GM12878 (cell line): ENCODE measurements around the gene RAB3IL1. TPM values are rescaled to one million over a fixed set of nuclear protein-coding genes. Genes with fewer than 3 reads are reported as not detected.

ENCODE experiments used
- ATAC-seq: fragments of 200-7000 bp; cut with Tn5 transposase; 3 replicates; pipeline ENCODE4 v1.9.1; 2020; ENCODE audit warnings: mild to moderate bottlenecking, moderate library complexity
- BruUV-seq: library from RNA; stranded (reverse); fragments of 400-500 nt; replicated peaks from 2 replicates; lab custom pipeline; 2021; lab: Mats Ljungman, UMichigan
- CTCF ChIA-PET: fragments of 300-600 bp; sonication (Branson Sonifier 250); formaldehyde crosslinking; extraction: SDS; loops from one replicate; lab custom pipeline; 2021; ENCODE audit warnings: inconsistent platforms; lab: Yijun Ruan, JAX
- POLR2A ChIA-PET: fragments of 350-600 bp; formaldehyde crosslinking; extraction: SDS; loops from one replicate; lab custom pipeline; 2021; ENCODE audit warnings: inconsistent platforms; lab: Charles Lee
- RAD21 ChIA-PET: fragments of 300-600 bp; sonication (Branson Sonifier 250); formaldehyde crosslinking; loops from one replicate; lab custom pipeline; 2023; ENCODE audit warnings: antibody characterized with exemption; ENCODE audit not compliant: unreplicated experiment; lab: Charles Lee
- SMC1A ChIA-PET: fragments of 300-600 bp; sonication (Branson Sonifier 250); formaldehyde crosslinking; loops from one replicate; lab custom pipeline; 2023; ENCODE audit not compliant: unreplicated experiment, uncharacterized antibody; lab: Charles Lee
- DNase-seq: peaks from one replicate; pipeline ENCODE4 v3.0.0-alpha.2; 2011; ENCODE audit warnings: low read depth, low spot score
- FAIRE-seq: peaks from 3 replicates; lab custom pipeline; 2011; peaks lifted over from hg19 to GRCh38; lab: Jason Lieb, UNC
- H2AFZ ChIP-seq: 2 replicates; pipeline ENCODE4 v1.6.0; 2011; ENCODE audit warnings: low read depth, low read length, control low read depth; ENCODE audit not compliant: control insufficient read depth
- H3K27ac ChIP-seq: 2 replicates; pipeline ENCODE4 v1.5.1; 2011; ENCODE audit warnings: control low read depth; ENCODE audit not compliant: control insufficient read depth, insufficient read depth
- H3K27me3 ChIP-seq, 2 experiments: replicated peaks in 1 of 2; 2 replicates each; pipeline versions ENCODE4 v1.6.0 to v1.6.1; 2011; ENCODE audit warnings: low read length in 1 of 2; ENCODE audit not compliant: control insufficient read depth in 2 of 2, insufficient read depth in 2 of 2
- H3K36me3 ChIP-seq, 2 experiments: 2 replicates each; pipeline ENCODE4 v1.5.1; 2011; ENCODE audit warnings: low read length in 1 of 2; ENCODE audit not compliant: control insufficient read depth in 2 of 2, insufficient read depth in 2 of 2
- H3K4me1 ChIP-seq: 2 replicates; pipeline ENCODE4 v1.6.1; 2011; ENCODE audit warnings: mild to moderate bottlenecking, low read length, moderate library complexity, mixed read lengths; ENCODE audit not compliant: control insufficient read depth, insufficient read depth
- H3K4me2 ChIP-seq: 2 replicates; pipeline ENCODE4 v1.6.0; 2011; ENCODE audit warnings: control low read depth; ENCODE audit not compliant: control insufficient read depth, insufficient read depth
- H3K4me3 ChIP-seq: fragments of 200-600 bp; sonication (generic); 2 replicates; pipeline ENCODE4 v1.5.1; 2016
- H3K79me2 ChIP-seq: 2 replicates; pipeline ENCODE4 v1.6.0; 2011; ENCODE audit warnings: low read length; ENCODE audit not compliant: control insufficient read depth, insufficient read depth
- H3K9ac ChIP-seq: 2 replicates; pipeline ENCODE4 v1.8.0; 2011; ENCODE audit warnings: low read length, control low read depth, mixed read lengths; ENCODE audit not compliant: control insufficient read depth, insufficient read depth
- H3K9me3 ChIP-seq: replicated peaks from 3 replicates; pipeline ENCODE4 v1.5.1; 2011; ENCODE audit warnings: mild to moderate bottlenecking, low read length; ENCODE audit not compliant: control insufficient read depth, insufficient read depth
- H4K20me1 ChIP-seq: 2 replicates; pipeline ENCODE4 v1.6.0; 2011; ENCODE audit not compliant: control insufficient read depth, insufficient read depth
- POLR2A ChIP-seq: IDR thresholded peaks from 2 replicates; pipeline ENCODE4 v1.6.1; 2011; ENCODE audit warnings: low read depth, mild to moderate bottlenecking, low read length
- POU2F2 ChIP-seq: IDR thresholded peaks from 3 replicates; pipeline ENCODE4 v1.6.1; 2011; ENCODE audit warnings: low read depth, mild to moderate bottlenecking, low read length, borderline replicate concordance
- SIX5 ChIP-seq: IDR thresholded peaks from 2 replicates; pipeline ENCODE4 v1.6.1; 2011; ENCODE audit warnings: mild to moderate bottlenecking, low read depth, low read length, moderate library complexity; ENCODE audit not compliant: severe bottlenecking
- WGBS: methylation state at CpG from one replicate; pipeline ENCODE4 v1.1.6; 2016; ENCODE audit warnings: low lambda C conversion rate; ENCODE audit not compliant: insufficient replicate concordance, insufficient coverage; ENCODE audit errors: missing lambda C conversion rate; 5-methylcytosine and 5-hydroxymethylcytosine counted together
- in situ Hi-C: fragments of 300-500 bp; cut with MboI; formaldehyde crosslinking; loops from 9 replicates; pipeline ENCODE4 v1.14.3; 2018; ENCODE audit warnings: mixed read lengths
- intact Hi-C: fragments of 100-400 bp; cut with micrococcal nuclease; formaldehyde crosslinking; loops from one replicate; pipeline ENCODE4 v1.14.2; 2022; ENCODE audit not compliant: unreplicated experiment
- polyA plus RNA-seq, 11 experiments: library from polyadenylated mRNA; depleted of rRNA in 4 of 11; unstranded in 6 of 11; stranded (reverse) in 5 of 11; fragments of >200 nt; fragmentation: Nextera tagmentation in 4 of 11; fragmentation: Illumina TruSeq in 1 of 11; extraction: Ambion mirVana in 4 of 11; extraction: Trizol in 1 of 11; gene quantifications; 1 replicate in 1 of 11; 2 replicates in 10 of 11; pipeline versions ENCODE4 v1.2.1 to v1.2.3, GENCODE V29; 2011 to 2016; ENCODE audit warnings: inconsistent platforms in 2 of 11, missing spikeins in 2 of 11, low read depth in 1 of 11
- total RNA-seq, 4 experiments: library from RNA; depleted of rRNA in 3 of 4; stranded (reverse); fragments of >200 nt in 3 of 4; fragmentation: Illumina TruSeq in 1 of 4; extraction: Trizol in 1 of 4; gene quantifications; 2 replicates each; pipeline versions ENCODE4 v1.2.1 to v1.2.3, GENCODE V29; 2013 to 2021
- TF ChIP-seq, protein P1 (sequence below): fragments of 450-650 bp; formaldehyde crosslinking; IDR thresholded peaks from 2 replicates; pipeline ENCODE4 v1.5.0; 2022; ENCODE audit warnings: mild to moderate bottlenecking, missing genetic modification characterization

Gene RAB3IL1
- total and polyA plus RNA-seq, 10 of the 15 experiments (the other 5 are each of a cell fraction or from before 2014, with no cell fraction given), result 0.04 TPM; not detected in 9

DNA sequence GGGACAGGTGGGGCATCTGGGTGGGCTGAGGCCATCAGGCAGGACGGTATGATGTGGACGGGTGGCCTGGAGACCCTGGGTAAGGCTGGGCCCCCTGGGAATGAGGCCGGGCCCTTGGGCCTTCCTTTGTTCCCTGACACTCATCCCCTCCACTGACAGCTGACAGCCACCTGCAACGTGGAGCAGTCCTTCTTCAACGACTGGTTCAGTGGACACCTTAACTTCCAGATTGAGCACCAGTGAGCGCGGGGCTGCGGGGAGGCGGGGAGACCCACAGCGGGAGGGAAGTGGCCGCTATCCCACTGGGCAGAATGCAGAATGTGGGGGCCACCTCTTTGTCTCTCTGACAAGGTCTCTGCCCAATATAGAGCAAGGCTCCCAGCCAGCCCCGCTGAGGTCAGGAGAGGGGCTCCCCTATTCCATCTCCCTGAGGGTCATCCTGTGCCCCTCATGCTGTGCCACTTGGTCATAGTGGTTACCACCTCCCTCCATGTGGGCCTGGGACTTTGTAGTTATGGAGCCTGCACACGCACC lies 53.8 kb downstream of the RAB3IL1 start:
- intact Hi-C loops (no loop called here), in situ Hi-C loops (no loop called here)
- POLR2A ChIA-PET, result no interaction called here
- H2AFZ ChIP-seq, result no peak overlapping the region
- RAD21 ChIA-PET, result no interaction called here
- H3K79me2 ChIP-seq, result no peaks in the 10 kb centered on the region
- TF ChIP-seq POU2F2 (no peak), POLR2A (peak; percentile 13; the same call in 1 of the 2 replicates)
- H4K20me1 ChIP-seq, result no peaks in the 10 kb centered on the region
- SMC1A ChIA-PET, result no interaction called here
- no peaks in the 10 kb centered on the region for H3K4me1 ChIP-seq
- H3K4me3 ChIP-seq, result no peak overlapping the region
- WGBS, result 67% methylated on average over 13 of the region's 13 CpGs
- peaks cover 18 to 21% of the 10 kb centered on the region in 2 experiments for H3K36me3 ChIP-seq
- no peak overlapping the region for H3K27ac ChIP-seq
- CTCF ChIA-PET, result no interaction called here
- H3K27me3 ChIP-seq, result no peaks in the 10 kb centered on the region
- no peak overlapping the region for H3K9ac ChIP-seq
- H3K4me2 ChIP-seq, result no peak overlapping the region
- no TSS peak for BruUV-seq
- no peak for FAIRE-seq
- H3K9me3 ChIP-seq, result no peaks in the 10 kb centered on the region
- ATAC-seq, result no peak
- no peak for DNase-seq

DNA sequence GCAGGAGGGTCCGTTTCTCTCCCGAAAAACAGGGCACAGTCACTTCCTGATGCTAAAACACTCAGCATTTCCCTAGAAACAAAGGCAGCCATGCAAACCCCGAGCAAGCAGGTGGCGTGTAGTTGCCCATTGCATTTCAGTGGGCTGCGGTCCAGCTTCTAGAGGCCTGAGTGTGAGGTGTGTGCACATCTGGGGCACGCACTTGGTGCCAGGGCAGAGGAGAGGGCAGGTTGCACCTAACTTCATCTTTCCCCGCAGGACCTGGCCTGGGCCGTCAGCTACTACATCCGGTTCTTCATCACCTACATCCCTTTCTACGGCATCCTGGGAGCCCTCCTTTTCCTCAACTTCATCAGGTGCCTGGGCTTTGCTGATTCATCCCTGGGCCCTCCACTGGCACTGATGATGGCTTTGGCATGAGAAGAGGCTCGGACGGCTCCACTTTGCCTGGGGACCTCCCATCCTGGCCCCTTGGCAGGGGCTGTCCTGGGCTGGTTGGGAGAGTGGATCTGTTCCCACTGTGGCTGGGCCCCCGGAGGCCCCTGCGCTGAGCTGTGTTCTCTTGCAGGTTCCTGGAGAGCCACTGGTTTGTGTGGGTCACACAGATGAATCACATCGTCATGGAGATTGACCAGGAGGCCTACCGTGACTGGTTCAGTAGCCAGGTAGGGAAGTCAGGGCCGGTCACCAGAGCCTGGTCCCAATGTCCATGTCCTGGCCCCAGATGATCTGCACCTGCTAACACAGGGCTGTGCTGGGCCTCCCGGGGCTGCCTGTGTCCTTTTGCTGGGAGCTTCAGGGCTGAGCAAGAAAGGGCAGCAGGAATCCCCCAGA lies 54.4 kb downstream of the RAB3IL1 start:
- TF ChIP-seq, protein P1, sequence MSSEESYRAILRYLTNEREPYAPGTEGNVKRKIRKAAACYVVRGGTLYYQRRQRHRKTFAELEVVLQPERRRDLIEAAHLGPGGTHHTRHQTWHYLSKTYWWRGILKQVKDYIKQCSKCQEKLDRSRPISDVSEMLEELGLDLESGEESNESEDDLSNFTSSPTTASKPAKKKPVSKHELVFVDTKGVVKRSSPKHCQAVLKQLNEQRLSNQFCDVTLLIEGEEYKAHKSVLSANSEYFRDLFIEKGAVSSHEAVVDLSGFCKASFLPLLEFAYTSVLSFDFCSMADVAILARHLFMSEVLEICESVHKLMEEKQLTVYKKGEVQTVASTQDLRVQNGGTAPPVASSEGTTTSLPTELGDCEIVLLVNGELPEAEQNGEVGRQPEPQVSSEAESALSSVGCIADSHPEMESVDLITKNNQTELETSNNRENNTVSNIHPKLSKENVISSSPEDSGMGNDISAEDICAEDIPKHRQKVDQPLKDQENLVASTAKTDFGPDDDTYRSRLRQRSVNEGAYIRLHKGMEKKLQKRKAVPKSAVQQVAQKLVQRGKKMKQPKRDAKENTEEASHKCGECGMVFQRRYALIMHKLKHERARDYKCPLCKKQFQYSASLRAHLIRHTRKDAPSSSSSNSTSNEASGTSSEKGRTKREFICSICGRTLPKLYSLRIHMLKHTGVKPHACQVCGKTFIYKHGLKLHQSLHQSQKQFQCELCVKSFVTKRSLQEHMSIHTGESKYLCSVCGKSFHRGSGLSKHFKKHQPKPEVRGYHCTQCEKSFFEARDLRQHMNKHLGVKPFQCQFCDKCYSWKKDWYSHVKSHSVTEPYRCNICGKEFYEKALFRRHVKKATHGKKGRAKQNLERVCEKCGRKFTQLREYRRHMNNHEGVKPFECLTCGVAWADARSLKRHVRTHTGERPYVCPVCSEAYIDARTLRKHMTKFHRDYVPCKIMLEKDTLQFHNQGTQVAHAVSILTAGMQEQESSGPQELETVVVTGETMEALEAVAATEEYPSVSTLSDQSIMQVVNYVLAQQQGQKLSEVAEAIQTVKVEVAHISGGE, result no peak
- TF ChIP-seq POLR2A (peak; percentile 16; the same call in 1 of the 2 replicates), SIX5 (no peak)
- TF ChIP-seq, all 136 proteins: peak for 1
- Histone ChIP-seq H2AFZ (no peak overlapping the region), H3K36me3 (peaks cover 19 to 21% of the 10 kb centered on the region in 2 experiments), H3K79me2 (no peaks in the 10 kb centered on the region), H3K9me3 (no peaks in the 10 kb centered on the region), H3K27me3 (no peaks in the 10 kb centered on the region), H3K4me3 (no peak overlapping the region), H3K4me2 (no peak overlapping the region), H3K4me1 (no peaks in the 10 kb centered on the region), H3K9ac (no peak overlapping the region), H3K27ac (no peak overlapping the region), H4K20me1 (no peaks in the 10 kb centered on the region)
- no peak for DNase-seq
- POLR2A ChIA-PET, result no interaction called here
- SMC1A ChIA-PET, result interaction anchor here (0.7 to 0.8 kb wide), 2 partner anchors 27 to 219 kb away, joined by 3 read pairs; no protein-coding TSS in a partner anchor
- in situ Hi-C loops, result no loop called here
- RAD21 ChIA-PET, result no interaction called here
- no peak for ATAC-seq
- CTCF ChIA-PET, result no interaction called here
- intact Hi-C loops, result no loop called here
- BruUV-seq, result no TSS peak
- FAIRE-seq, result no peak
- WGBS, result 78% methylated on average over 18 of the region's 18 CpGs
